Endothelial cell of umbilical vein (primary cell): ENCODE measurements around the gene PRKCB. TPM values are rescaled to one million over a fixed set of nuclear protein-coding genes. Genes with fewer than 3 reads are reported as not detected.

Experiments used
- BruUV-seq: library from RNA; stranded (reverse); fragments of 400-500 nt; replicated peaks from 2 replicates; lab custom pipeline; 2021; lab: Mats Ljungman, UMichigan
- CTCF ChIA-PET: fragments of 300-600, 350-600 bp; sonication (Branson Sonifier 250); formaldehyde crosslinking; loops from one replicate; lab custom pipeline; 2021; ENCODE audit warnings: antibody characterized with exemption, inconsistent platforms; lab: Charles Lee
- POLR2A ChIA-PET: fragments of 300-600, 350-600 bp; sonication (Branson Sonifier 250); formaldehyde crosslinking; loops from one replicate; lab custom pipeline; 2021; ENCODE audit warnings: antibody characterized with exemption, inconsistent platforms; lab: Charles Lee
- DNase-seq: peaks from one replicate; pipeline ENCODE4 v3.0.0-alpha.2; 2011; ENCODE audit warnings: low read depth, low spot score
- FAIRE-seq: peaks from 2 replicates; lab custom pipeline; 2011; peaks lifted over from hg19 to GRCh38; lab: Jason Lieb, UNC
- H2AFZ ChIP-seq: 2 replicates; pipeline ENCODE4 v1.6.0; 2012; ENCODE audit warnings: low read depth, low read length, control low read depth, inconsistent platforms
- H3K27ac ChIP-seq: 2 replicates; pipeline ENCODE4 v1.5.1; 2011; ENCODE audit warnings: low read depth, mild to moderate bottlenecking, control low read depth, low read length, moderate library complexity; ENCODE audit not compliant: insufficient read depth
- H3K27me3 ChIP-seq, 2 experiments: 2 replicates each; pipeline versions ENCODE4 v1.6.0 to v1.6.1; 2011; ENCODE audit warnings: low read length in 2 of 2, mixed read lengths in 1 of 2; ENCODE audit not compliant: control insufficient read depth in 2 of 2, insufficient read depth in 2 of 2
- H3K36me3 ChIP-seq, 2 experiments: 2 replicates in 1 of 2; 3 replicates in 1 of 2; pipeline ENCODE4 v1.5.1; 2011; ENCODE audit warnings: low read length in 2 of 2, mild to moderate bottlenecking in 1 of 2, moderate library complexity in 1 of 2; ENCODE audit not compliant: control insufficient read depth in 2 of 2, insufficient read depth in 2 of 2; ENCODE audit errors: extremely low read depth in 1 of 2
- H3K4me1 ChIP-seq: 3 replicates; pipeline ENCODE4 v1.5.1; 2011; ENCODE audit warnings: mild to moderate bottlenecking, low read length; ENCODE audit not compliant: control insufficient read depth, insufficient read depth; ENCODE audit errors: extremely low read depth
- H3K4me2 ChIP-seq: 2 replicates; pipeline ENCODE4 v1.6.1; 2011; ENCODE audit warnings: low read length, control low read depth, mixed read lengths; ENCODE audit not compliant: insufficient read depth
- H3K4me3 ChIP-seq, 3 experiments: fragments of 200-600 bp in 1 of 3; sonication (generic), shearing (Covaris generic) in 1 of 3; replicated peaks in 1 of 3; 2 replicates each; pipeline ENCODE4 v1.5.1; 2011 to 2016; ENCODE audit warnings: control low read depth in 3 of 3, low read length in 3 of 3, mild to moderate bottlenecking in 2 of 3, inconsistent platforms in 1 of 3, low read depth in 1 of 3, moderate library complexity in 1 of 3; ENCODE audit not compliant: insufficient read depth in 1 of 3
- H3K79me2 ChIP-seq: 2 replicates; pipeline ENCODE4 v1.6.0; 2012; ENCODE audit warnings: low read length, inconsistent platforms; ENCODE audit not compliant: control insufficient read depth, insufficient read depth
- H3K9ac ChIP-seq: replicated peaks from 2 replicates; pipeline ENCODE3; 2011; ENCODE audit warnings: low read length, control low read depth; ENCODE audit not compliant: insufficient read depth; ENCODE audit errors: extremely low read depth
- H3K9me1 ChIP-seq: replicated peaks from 3 replicates; pipeline ENCODE4 v1.6.0; 2011; ENCODE audit warnings: mild to moderate bottlenecking, low read length; ENCODE audit not compliant: control insufficient read depth, insufficient read depth; ENCODE audit errors: extremely low read depth
- H3K9me3 ChIP-seq: replicated peaks from 2 replicates; pipeline ENCODE4 v1.5.1; 2012; ENCODE audit warnings: low read length, inconsistent platforms; ENCODE audit not compliant: control insufficient read depth, insufficient read depth
- H4K20me1 ChIP-seq: replicated peaks from 2 replicates; pipeline ENCODE3; 2011; ENCODE audit warnings: mild to moderate bottlenecking, low read length; ENCODE audit not compliant: control insufficient read depth, insufficient read depth; ENCODE audit errors: extremely low read depth
- EZH2 ChIP-seq: IDR thresholded peaks from 2 replicates; pipeline ENCODE4 v1.6.1; 2012; ENCODE audit warnings: borderline replicate concordance, low read depth, mild to moderate bottlenecking, moderate library complexity, low read length, inconsistent platforms; ENCODE audit not compliant: severe bottlenecking
- FOS ChIP-seq: IDR thresholded peaks from 2 replicates; pipeline ENCODE4 v1.6.1; 2011; ENCODE audit warnings: mild to moderate bottlenecking, low read length, moderate library complexity, borderline replicate concordance; ENCODE audit not compliant: insufficient read depth
- GATA2 ChIP-seq: IDR thresholded peaks from 2 replicates; pipeline ENCODE4 v1.7.0; 2011; ENCODE audit warnings: low read depth, mild to moderate bottlenecking, moderate library complexity, mixed read lengths, low read length; ENCODE audit not compliant: insufficient read length, insufficient read depth
- JUN ChIP-seq: IDR thresholded peaks from 2 replicates; pipeline ENCODE4 v1.6.1; 2011; ENCODE audit warnings: borderline replicate concordance, low read depth; ENCODE audit not compliant: insufficient read length, insufficient read depth
- MYC ChIP-seq: IDR thresholded peaks from one replicate; pipeline ENCODE4 v1.6.1; 2011; ENCODE audit warnings: mild to moderate bottlenecking, low read depth, low read length
- POLR2A ChIP-seq: IDR thresholded peaks from 2 replicates; pipeline ENCODE4 v1.6.1; 2012; ENCODE audit warnings: low read depth, mild to moderate bottlenecking, control low read depth, low read length
- POLR2AphosphoS5 ChIP-seq: IDR thresholded peaks from 2 replicates; pipeline ENCODE4 v1.6.1; 2012; ENCODE audit warnings: low read depth, mild to moderate bottlenecking, control low read depth, low read length, moderate library complexity; ENCODE audit not compliant: insufficient read depth
- dilution Hi-C: fragments of 300-500 bp; cut with MboI; formaldehyde crosslinking; loops from one replicate; pipeline ENCODE4 v1.15.0; 2019; ENCODE audit warnings: low sequenced_read_pairs; ENCODE audit not compliant: extremely low pct_ligation_motif_present
- intact Hi-C: fragments of 100-400 bp; cut with micrococcal nuclease; formaldehyde crosslinking; loops from one replicate; pipeline ENCODE4 v1.10.0; 2022
- polyA plus RNA-seq, 4 experiments: library from polyadenylated mRNA; depleted of rRNA in 3 of 4; stranded (reverse) in 3 of 4; unstranded in 1 of 4; fragments of >200 nt; gene quantifications; 2 replicates each; pipeline versions ENCODE4 v1.2.1 to v1.2.3, GENCODE V29; 2011 to 2012; ENCODE audit warnings: missing spikeins in 1 of 4
- total RNA-seq: library from RNA; stranded (reverse); gene quantifications from 2 replicates; pipeline ENCODE4 v1.2.3, GENCODE V29; 2021
- TF ChIP-seq, protein P1 (sequence below): IDR thresholded peaks from 2 replicates; pipeline ENCODE4 v1.6.1; 2011; ENCODE audit not compliant: insufficient read depth, insufficient read length
- TF ChIP-seq, protein P2 (sequence below), 2 donors: IDR thresholded peaks; 1 replicate in 1 of 2; 2 replicates in 1 of 2; pipeline ENCODE4 v1.5.1; 2011; ENCODE audit warnings: low read length in 2 of 2, mild to moderate bottlenecking in 2 of 2, moderate library complexity in 2 of 2, control low read depth in 1 of 2, inconsistent platforms in 1 of 2, low read depth in 1 of 2; ENCODE audit not compliant: insufficient read depth in 1 of 2; ENCODE audit errors: extremely low read depth in 1 of 2

PRKCB gene
- total and polyA plus RNA-seq, 2 donors (not counting 3 experiments of a cell fraction or from before 2014, with no cell fraction given), result 0.01 TPM; not detected in 1

DNA sequence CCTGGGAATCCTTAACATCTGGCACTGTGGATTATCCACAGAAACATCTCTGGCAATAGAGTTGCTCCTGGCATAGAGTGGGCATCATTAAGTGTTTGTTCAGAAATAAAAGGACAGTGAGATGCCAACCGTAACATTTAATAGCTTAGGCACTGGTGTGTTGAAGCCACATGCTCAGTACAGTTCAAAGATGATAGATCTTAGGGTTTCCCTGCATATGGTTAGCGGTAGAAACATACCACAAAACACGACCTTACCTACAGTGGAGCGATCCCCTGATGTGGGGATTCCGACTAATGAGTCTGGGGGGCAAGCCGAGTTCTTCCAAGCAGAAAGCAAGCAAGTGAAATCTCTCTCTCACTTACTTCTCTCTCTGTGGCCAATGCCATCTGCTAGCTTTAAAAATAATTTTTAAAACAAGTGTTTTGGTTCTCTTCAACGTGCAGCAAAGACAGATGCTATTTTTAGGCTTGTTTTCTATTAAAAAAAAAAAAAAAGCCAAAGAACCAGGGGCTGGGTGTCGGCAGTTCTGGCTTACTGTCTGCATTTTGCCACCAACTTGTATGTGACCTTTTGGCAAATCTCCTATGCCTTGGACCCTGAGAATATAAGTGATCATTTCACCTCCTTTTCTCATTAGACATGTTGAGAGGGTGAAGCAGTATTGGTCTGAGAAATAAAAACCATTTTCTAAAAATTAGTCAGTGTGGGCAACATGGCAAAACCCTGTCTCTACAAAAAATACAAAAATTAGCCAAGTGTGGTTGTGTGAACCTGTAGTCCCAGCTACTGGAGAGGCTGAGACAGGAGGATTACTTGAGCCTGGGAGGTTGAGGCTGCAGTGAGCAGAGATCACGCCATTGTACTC lies 331.1 kb downstream of the PRKCB start:
- H3K9ac ChIP-seq, result no peak overlapping the region
- intact Hi-C loops (no loop called here), dilution Hi-C loops (no loop called here)
- H3K4me1 ChIP-seq, result no peaks in the 10 kb centered on the region
- FAIRE-seq, result no peak
- DNase-seq, result no peak
- no peaks in the 10 kb centered on the region for H3K36me3 ChIP-seq
- TF ChIP-seq POLR2A, result no peak
- TF ChIP-seq, protein P1, sequence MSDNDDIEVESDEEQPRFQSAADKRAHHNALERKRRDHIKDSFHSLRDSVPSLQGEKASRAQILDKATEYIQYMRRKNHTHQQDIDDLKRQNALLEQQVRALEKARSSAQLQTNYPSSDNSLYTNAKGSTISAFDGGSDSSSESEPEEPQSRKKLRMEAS, result no peak
- no peak for TF ChIP-seq EZH2
- no peak for TF ChIP-seq MYC
- TF ChIP-seq, protein P2, sequence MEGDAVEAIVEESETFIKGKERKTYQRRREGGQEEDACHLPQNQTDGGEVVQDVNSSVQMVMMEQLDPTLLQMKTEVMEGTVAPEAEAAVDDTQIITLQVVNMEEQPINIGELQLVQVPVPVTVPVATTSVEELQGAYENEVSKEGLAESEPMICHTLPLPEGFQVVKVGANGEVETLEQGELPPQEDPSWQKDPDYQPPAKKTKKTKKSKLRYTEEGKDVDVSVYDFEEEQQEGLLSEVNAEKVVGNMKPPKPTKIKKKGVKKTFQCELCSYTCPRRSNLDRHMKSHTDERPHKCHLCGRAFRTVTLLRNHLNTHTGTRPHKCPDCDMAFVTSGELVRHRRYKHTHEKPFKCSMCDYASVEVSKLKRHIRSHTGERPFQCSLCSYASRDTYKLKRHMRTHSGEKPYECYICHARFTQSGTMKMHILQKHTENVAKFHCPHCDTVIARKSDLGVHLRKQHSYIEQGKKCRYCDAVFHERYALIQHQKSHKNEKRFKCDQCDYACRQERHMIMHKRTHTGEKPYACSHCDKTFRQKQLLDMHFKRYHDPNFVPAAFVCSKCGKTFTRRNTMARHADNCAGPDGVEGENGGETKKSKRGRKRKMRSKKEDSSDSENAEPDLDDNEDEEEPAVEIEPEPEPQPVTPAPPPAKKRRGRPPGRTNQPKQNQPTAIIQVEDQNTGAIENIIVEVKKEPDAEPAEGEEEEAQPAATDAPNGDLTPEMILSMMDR (IDR thresholded peaks at IDR 0.05; ENCODE audit: extremely low read depth in 1 of 2, insufficient read depth in 1 of 2, low read depth in 1 of 2, low read length in 2 of 2), result no peak
- no peak for TF ChIP-seq FOS
- no peak for TF ChIP-seq JUN
- no peak for TF ChIP-seq POLR2AphosphoS5
- no peak for TF ChIP-seq GATA2
- no peak overlapping the region for H3K27ac ChIP-seq
- H2AFZ ChIP-seq, result no peak overlapping the region
- H3K27me3 ChIP-seq, result peaks cover 0 to 3% of the 10 kb centered on the region in 2 experiments
- H4K20me1 ChIP-seq, result no peaks in the 10 kb centered on the region
- no peaks in the 10 kb centered on the region for H3K9me3 ChIP-seq
- POLR2A ChIA-PET, result no interaction called here
- H3K4me2 ChIP-seq, result no peak overlapping the region
- no TSS peak for BruUV-seq
- no peaks in the 10 kb centered on the region for H3K9me1 ChIP-seq
- H3K4me3 ChIP-seq, result no peak overlapping the region
- no peaks in the 10 kb centered on the region for H3K79me2 ChIP-seq
- CTCF ChIA-PET, result interaction anchor here (0.9 to 1.6 kb wide), 3 partner anchors 16 to 96 kb away, joined by 3 to 9 read pairs (median 4); no protein-coding TSS in a partner anchor
